Fibroblast of lung (primary cell): ENCODE data around the gene LAMTOR4. TPM values are rescaled to one million over a fixed set of nuclear protein-coding genes. Genes with fewer than 3 reads are reported as not detected.

ENCODE experiments used
- DNase-seq, 2 donors: peaks; one replicate each; pipeline versions ENCODE4 v3.0.0 to v3.0.0-alpha.2; 2010; ENCODE audit warnings: low read depth in 2 of 2
- H2AFZ ChIP-seq: 2 replicates; pipeline ENCODE4 v1.5.1; 2012; ENCODE audit warnings: low read length, control low read depth, inconsistent platforms
- H3K27ac ChIP-seq: 2 replicates; pipeline ENCODE4 v1.5.1; 2011; ENCODE audit warnings: low read length, control low read depth; ENCODE audit not compliant: insufficient read depth
- H3K27me3 ChIP-seq: 2 replicates; pipeline ENCODE4 v1.5.1; 2011; ENCODE audit warnings: mild to moderate bottlenecking, low read length; ENCODE audit not compliant: control insufficient read depth, insufficient read depth
- H3K36me3 ChIP-seq: 2 replicates; pipeline ENCODE4 v1.5.1; 2011; ENCODE audit warnings: low read length; ENCODE audit not compliant: control insufficient read depth, insufficient read depth
- H3K4me1 ChIP-seq: 2 replicates; pipeline ENCODE4 v1.5.1; 2011; ENCODE audit warnings: low read length; ENCODE audit not compliant: control insufficient read depth, insufficient read depth; ENCODE audit errors: extremely low read depth
- H3K4me2 ChIP-seq: 2 replicates; pipeline ENCODE4 v1.5.1; 2011; ENCODE audit warnings: low read length, control low read depth; ENCODE audit not compliant: insufficient read depth; ENCODE audit errors: extremely low read depth
- H3K4me3 ChIP-seq, 4 experiments: fragments of 200-600 bp in 1 of 4; sonication (generic) in 1 of 4; replicated peaks in 1 of 4; 2 replicates each; pipeline ENCODE4 v1.5.1; 2011 to 2016; ENCODE audit warnings: low read length in 4 of 4, low read depth in 3 of 4, mild to moderate bottlenecking in 3 of 4, control low read depth in 2 of 4, inconsistent platforms in 1 of 4, mixed read lengths in 1 of 4; ENCODE audit not compliant: insufficient read depth in 1 of 4; ENCODE audit errors: control extremely low read depth in 1 of 4
- H3K79me2 ChIP-seq: 2 replicates; pipeline ENCODE4 v1.5.1; 2012; ENCODE audit warnings: mild to moderate bottlenecking, low read length, inconsistent platforms; ENCODE audit not compliant: control insufficient read depth, insufficient read depth
- H3K9ac ChIP-seq: 2 replicates; pipeline ENCODE4 v1.5.1; 2011; ENCODE audit warnings: mild to moderate bottlenecking, low read length, control low read depth; ENCODE audit not compliant: insufficient read depth
- H3K9me3 ChIP-seq: 2 replicates; pipeline ENCODE4 v1.5.1; 2012; ENCODE audit warnings: low read depth, low read length; ENCODE audit not compliant: control insufficient read depth, insufficient read depth
- H4K20me1 ChIP-seq: 2 replicates; pipeline ENCODE4 v1.5.1; 2011; ENCODE audit warnings: low read length; ENCODE audit not compliant: control insufficient read depth, insufficient read depth; ENCODE audit errors: extremely low read depth
- EZH2 ChIP-seq: IDR thresholded peaks from 2 replicates; pipeline ENCODE4 v1.5.1; 2012; ENCODE audit warnings: low read length, control low read depth, mild to moderate bottlenecking; ENCODE audit errors: missing control alignments
- polyA plus RNA-seq, 2 donors: library from polyadenylated mRNA; depleted of rRNA in 1 of 2; stranded (reverse) in 1 of 2; unstranded in 1 of 2; fragments of >200 nt; gene quantifications; 2 replicates each; pipeline ENCODE4 v1.2.1, GENCODE V29; 2011 to 2012; ENCODE audit warnings: missing spikeins in 1 of 2
- total RNA-seq: library from RNA; depleted of rRNA; stranded (reverse); fragments of >200 nt; gene quantifications from 2 replicates; pipeline ENCODE4 v1.2.1, GENCODE V29; 2014
- TF ChIP-seq, protein P1 (sequence below), 2 donors: IDR thresholded peaks in 1 of 2; conservative IDR thresholded peaks in 1 of 2; 1 replicate in 1 of 2; 2 replicates in 1 of 2; pipeline ENCODE4 v1.5.1; 2011 to 2012; ENCODE audit warnings: low read length in 2 of 2, control low read depth in 1 of 2, inconsistent platforms in 1 of 2, low read depth in 1 of 2, mild to moderate bottlenecking in 1 of 2

Gene LAMTOR4
- total and polyA plus RNA-seq, 2 donors (not counting 1 experiment from before 2014, with no cell fraction given), result 95.0 to 116 TPM

GRCh38 chr7:100152937-100153666 lies 4.4 kb downstream of the LAMTOR4 start:
- Histone ChIP-seq H3K27ac (no peak overlapping the region), H3K4me3 (no peak overlapping the region), H3K4me1 (peaks cover 4% of the 10 kb centered on the region), H3K9me3 (no peaks in the 10 kb centered on the region), H3K9ac (no peak overlapping the region), H3K36me3 (peaks cover 19% of the 10 kb centered on the region), H3K4me2 (no peak overlapping the region), H4K20me1 (no peaks in the 10 kb centered on the region), H2AFZ (no peak overlapping the region), H3K79me2 (peaks cover 15% of the 10 kb centered on the region), H3K27me3 (no peaks in the 10 kb centered on the region)
- no peak for DNase-seq
- TF ChIP-seq, protein P1, sequence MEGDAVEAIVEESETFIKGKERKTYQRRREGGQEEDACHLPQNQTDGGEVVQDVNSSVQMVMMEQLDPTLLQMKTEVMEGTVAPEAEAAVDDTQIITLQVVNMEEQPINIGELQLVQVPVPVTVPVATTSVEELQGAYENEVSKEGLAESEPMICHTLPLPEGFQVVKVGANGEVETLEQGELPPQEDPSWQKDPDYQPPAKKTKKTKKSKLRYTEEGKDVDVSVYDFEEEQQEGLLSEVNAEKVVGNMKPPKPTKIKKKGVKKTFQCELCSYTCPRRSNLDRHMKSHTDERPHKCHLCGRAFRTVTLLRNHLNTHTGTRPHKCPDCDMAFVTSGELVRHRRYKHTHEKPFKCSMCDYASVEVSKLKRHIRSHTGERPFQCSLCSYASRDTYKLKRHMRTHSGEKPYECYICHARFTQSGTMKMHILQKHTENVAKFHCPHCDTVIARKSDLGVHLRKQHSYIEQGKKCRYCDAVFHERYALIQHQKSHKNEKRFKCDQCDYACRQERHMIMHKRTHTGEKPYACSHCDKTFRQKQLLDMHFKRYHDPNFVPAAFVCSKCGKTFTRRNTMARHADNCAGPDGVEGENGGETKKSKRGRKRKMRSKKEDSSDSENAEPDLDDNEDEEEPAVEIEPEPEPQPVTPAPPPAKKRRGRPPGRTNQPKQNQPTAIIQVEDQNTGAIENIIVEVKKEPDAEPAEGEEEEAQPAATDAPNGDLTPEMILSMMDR (conservative IDR thresholded peaks at IDR 0.05 in 1 of 2, IDR thresholded peaks at IDR 0.05 in 1 of 2; ENCODE audit: low read depth in 1 of 2, low read length in 2 of 2), result no peak
- TF ChIP-seq EZH2, result no peak

DNA sequence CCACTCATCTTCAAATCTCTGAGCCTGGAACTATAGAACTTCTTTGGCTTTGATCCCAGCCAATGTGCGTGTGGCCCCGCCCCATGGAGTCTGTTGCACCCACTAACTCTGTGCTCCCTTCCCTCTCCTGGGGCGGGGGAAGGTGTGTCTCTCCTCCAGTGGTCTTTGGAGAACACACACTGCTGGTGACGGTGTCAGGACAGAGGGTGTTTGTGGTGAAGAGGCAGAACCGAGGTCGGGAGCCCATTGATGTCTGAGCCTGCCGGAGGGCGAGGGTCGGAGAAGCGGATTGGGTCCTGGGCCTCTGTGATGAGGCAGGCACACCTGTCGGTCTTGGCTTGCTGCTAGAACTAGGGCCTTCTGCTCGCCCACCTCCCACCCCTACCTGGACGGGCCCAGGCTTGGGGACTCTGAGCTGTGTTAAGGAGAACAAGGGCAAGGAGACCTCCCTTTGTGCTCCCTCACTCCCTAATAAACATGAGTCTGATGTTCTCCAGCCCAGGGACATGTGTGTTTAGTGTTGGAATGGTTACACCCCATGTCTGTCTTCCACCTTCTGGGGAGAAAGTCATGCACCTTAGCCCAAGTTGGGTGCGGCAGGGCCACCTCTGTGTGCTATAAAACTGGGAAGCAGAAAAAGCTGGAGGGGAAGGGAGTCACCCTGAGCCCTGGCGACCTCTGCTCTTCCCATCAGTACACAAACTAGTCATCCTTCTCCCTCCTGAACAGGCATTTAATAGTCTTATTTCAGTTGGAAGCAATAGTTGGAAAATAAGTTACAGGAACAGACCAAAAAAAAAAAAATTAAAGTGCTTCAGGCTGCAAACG lies 5.2 kb downstream of the LAMTOR4 start:
- peaks cover 4% of the 10 kb centered on the region for H3K4me1 ChIP-seq
- no peak overlapping the region for H3K4me3 ChIP-seq
- no peaks in the 10 kb centered on the region for H3K9me3 ChIP-seq
- H3K4me2 ChIP-seq, result no peak overlapping the region
- TF ChIP-seq, protein P1 (conservative IDR thresholded peaks at IDR 0.05 in 1 of 2, IDR thresholded peaks at IDR 0.05 in 1 of 2; ENCODE audit: low read depth in 1 of 2, low read length in 2 of 2), result no peak
- TF ChIP-seq EZH2, result no peak
- H2AFZ ChIP-seq, result no peak overlapping the region
- H3K27ac ChIP-seq, result no peak overlapping the region
- H3K9ac ChIP-seq, result no peak overlapping the region
- H4K20me1 ChIP-seq, result no peaks in the 10 kb centered on the region
- peaks cover 14% of the 10 kb centered on the region for H3K79me2 ChIP-seq
- peaks cover 19% of the 10 kb centered on the region for H3K36me3 ChIP-seq
- no peak for DNase-seq
- no peaks in the 10 kb centered on the region for H3K27me3 ChIP-seq
